HUES48 (cell line): ENCODE results near the gene ZSCAN21.
A peak's percentile ranks its signal among the peaks of the same experiment; 100 is the strongest.

Source experiments
- H3K27ac ChIP-seq: one replicate; pipeline ENCODE4 v1.7.0; 2013; ENCODE audit warnings: low read depth, low read length, inconsistent platforms
- H3K27me3 ChIP-seq: 2 replicates; pipeline ENCODE4 v1.6.1; 2013; ENCODE audit warnings: mild to moderate bottlenecking, low read length; ENCODE audit not compliant: control insufficient read depth, insufficient read depth
- H3K36me3 ChIP-seq: 2 replicates; pipeline ENCODE4 v1.6.1; 2013; ENCODE audit warnings: low read length; ENCODE audit not compliant: control insufficient read depth, insufficient read depth
- H3K4me1 ChIP-seq: 2 replicates; pipeline ENCODE4 v1.6.1; 2013; ENCODE audit warnings: mild to moderate bottlenecking, low read length; ENCODE audit not compliant: control insufficient read depth, insufficient read depth
- H3K4me3 ChIP-seq: 2 replicates; pipeline ENCODE4 v1.5.1; 2013; ENCODE audit warnings: mild to moderate bottlenecking, low read depth, low read length
- H3K9ac ChIP-seq: 2 replicates; pipeline ENCODE4 v1.6.1; 2013; ENCODE audit warnings: mild to moderate bottlenecking, low read depth, low read length, moderate library complexity
- H3K9me3 ChIP-seq: 2 replicates; pipeline ENCODE4 v1.6.1; 2013; ENCODE audit warnings: low read length; ENCODE audit not compliant: control insufficient read depth, insufficient read depth

ZSCAN21 gene

DNA sequence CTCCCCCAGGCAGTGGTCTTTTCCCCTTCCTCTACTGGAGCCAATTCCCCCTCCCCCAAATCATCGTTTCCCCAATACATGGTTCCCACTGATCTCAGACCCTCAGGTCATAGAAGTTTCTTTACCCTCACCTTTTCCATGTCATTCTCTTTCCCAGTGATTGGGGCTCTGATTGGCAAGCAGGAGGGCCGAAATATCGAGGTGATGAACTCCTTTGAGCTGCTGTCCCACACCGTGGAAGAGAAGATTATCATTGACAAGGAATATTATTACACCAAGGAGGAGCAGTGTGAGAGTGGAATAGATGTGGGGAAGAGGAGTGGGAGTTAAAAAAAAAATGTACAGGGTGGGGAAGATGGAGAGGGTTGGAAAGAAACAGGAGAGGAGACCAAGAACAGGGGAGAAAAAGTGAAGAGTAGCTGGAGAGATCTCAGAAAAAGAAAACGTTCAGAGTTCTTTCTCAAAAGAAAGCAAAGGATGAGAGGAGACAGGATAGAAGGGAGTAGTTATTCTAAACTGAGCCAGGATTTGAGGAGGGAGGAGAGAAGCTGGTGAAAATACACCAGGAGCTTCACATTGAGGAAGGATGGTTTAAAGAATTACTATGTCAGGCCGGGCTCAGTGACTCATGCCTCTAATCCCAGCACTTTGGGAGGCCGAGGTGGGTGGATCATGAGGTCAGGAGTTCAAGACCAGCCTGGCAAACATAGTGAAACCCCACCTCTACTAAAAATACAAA is 40.1 kb downstream of the ZSCAN21 start:
- H3K9me3 ChIP-seq = no peaks in the 10 kb centered on the region
- H3K36me3 ChIP-seq = peaks cover 45% of the 10 kb centered on the region
- H3K4me3 ChIP-seq = peak overlapping the region; percentile 95
- peak overlapping the region; percentile 91 for H3K27ac ChIP-seq
- H3K4me1 ChIP-seq = peaks cover 7% of the 10 kb centered on the region; the same call in 1 of the 2 replicates
- H3K9ac ChIP-seq = peak overlapping the region; percentile 91
- H3K27me3 ChIP-seq = no peaks in the 10 kb centered on the region

DNA sequence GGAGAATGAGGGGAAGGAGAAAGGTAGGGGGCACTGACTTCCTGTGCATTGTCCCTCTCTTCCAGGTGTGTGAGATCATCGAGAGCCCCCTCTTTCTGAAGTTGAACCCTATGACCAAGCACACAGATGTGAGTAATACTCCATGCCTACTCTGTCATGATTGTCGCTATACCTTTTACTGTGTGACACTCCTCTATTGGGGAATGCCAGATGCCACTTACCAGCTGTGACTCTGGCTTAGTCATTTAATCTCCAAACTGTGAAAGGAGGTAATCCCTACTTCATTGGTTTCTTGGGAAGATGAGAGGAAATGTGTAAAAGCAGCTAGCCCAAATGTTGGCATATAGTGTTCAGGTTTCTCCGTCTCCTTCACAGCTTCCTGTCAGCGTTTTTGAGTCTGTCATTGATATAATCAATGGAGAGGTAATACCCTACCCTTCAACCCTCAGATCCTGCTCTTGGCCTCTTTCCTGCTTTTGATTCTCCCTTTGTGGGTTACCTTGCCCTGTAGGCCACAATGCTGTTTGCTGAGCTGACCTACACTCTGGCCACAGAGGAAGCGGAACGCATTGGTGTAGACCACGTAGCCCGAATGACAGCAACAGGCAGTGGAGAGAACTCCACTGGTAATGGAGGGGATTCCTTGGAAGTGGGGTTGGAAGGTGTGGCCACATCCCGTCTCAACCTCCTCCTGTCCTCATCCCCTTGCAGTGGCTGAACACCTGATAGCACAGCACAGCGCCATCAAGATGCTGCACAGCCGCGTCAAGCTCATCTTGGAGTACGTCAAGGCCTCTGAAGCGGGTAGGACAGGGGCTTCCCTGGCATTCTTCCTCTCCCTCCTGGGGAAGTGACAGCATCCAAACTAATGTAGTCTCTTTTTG is 41.2 kb downstream of the ZSCAN21 start:
- H3K4me1 ChIP-seq = peaks cover 7% of the 10 kb centered on the region; the same call in 1 of the 2 replicates
- no peak overlapping the region for H3K4me3 ChIP-seq
- peak overlapping the region; percentile 46 for H3K27ac ChIP-seq
- H3K27me3 ChIP-seq = no peaks in the 10 kb centered on the region
- no peak overlapping the region for H3K9ac ChIP-seq
- peaks cover 56% of the 10 kb centered on the region for H3K36me3 ChIP-seq
- H3K9me3 ChIP-seq = no peaks in the 10 kb centered on the region

DNA sequence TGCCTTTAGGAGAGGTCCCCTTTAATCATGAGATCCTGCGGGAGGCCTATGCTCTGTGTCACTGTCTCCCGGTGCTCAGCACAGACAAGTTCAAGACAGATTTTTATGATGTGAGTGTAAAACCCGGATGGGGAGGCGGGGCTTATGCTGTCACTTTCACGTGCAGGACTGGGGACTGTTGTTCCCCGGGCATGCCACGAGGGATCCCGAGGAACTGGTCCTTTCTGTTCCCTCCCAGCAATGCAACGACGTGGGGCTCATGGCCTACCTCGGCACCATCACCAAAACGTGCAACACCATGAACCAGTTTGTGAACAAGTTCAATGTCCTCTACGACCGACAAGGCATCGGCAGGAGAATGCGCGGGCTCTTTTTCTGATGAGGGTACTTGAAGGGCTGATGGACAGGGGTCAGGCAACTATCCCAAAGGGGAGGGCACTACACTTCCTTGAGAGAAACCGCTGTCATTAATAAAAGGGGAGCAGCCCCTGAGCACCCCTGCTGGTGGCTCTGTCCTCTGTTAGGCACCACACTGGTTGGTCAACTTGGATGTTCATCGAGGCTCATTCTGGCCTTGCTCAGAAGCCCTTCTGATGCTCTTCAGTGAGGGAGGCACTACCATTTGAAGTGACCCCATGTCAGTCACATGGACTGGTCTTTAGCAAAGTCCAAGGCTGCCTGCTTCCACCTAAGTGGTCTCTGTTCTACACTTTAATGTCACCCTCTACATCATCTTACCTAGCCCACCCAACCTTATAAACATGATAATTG is 42.0 kb downstream of the ZSCAN21 start:
- Histone ChIP-seq H3K27ac (peak overlapping the region; percentile 46), H3K9me3 (no peaks in the 10 kb centered on the region), H3K36me3 (peaks cover 64% of the 10 kb centered on the region), H3K27me3 (no peaks in the 10 kb centered on the region), H3K4me1 (peaks cover 7% of the 10 kb centered on the region; the same call in 1 of the 2 replicates), H3K9ac (no peak overlapping the region), H3K4me3 (no peak overlapping the region)

DNA sequence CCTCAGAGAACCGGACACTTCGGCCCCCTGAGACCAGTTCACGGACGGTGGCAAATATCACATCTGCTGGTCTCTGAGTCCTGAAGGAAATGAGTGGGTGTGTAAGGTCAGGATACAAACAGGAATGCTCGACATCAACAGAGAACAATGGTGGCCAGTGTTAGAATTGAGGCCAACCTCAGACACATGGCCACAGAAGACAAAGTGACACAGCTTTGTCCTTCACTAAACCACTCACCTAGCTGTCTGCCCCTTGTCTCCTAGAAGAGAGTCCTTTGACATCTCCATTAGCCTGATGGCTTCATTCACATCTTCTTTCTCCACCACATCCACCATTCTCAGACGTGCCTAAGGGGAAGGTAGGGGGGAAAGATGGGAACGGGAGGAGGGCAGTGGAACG is 43.5 kb downstream of the ZSCAN21 start:
- Histone ChIP-seq H3K27me3 (no peaks in the 10 kb centered on the region), H3K36me3 (peaks cover 77% of the 10 kb centered on the region), H3K4me1 (peaks cover 5% of the 10 kb centered on the region; the same call in 1 of the 2 replicates), H3K27ac (peak overlapping the region; percentile 46), H3K4me3 (no peak overlapping the region), H3K9ac (no peak overlapping the region), H3K9me3 (no peaks in the 10 kb centered on the region)

DNA sequence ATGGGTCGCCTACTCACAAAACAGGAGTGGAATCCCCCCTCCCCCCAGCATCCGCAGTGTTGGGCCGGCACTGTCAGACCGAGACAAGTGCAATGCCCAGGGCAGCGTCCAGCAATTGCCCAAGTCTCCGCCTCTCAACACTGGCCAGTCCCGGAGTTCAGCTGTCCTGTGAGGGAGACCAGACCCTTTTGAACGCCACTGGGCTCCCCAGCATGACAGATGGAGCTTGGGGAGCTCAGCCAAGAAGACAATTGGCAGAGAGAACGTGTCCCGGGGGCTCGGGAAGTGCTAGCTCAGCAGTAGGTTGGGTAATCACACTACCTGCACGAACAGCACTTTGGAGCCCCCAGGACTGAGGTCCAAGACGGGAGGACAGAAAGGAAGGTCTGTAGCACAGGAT is 43.9 kb downstream of the ZSCAN21 start:
- H3K36me3 ChIP-seq = peaks cover 82% of the 10 kb centered on the region
- peak overlapping the region; percentile 46 for H3K27ac ChIP-seq

DNA sequence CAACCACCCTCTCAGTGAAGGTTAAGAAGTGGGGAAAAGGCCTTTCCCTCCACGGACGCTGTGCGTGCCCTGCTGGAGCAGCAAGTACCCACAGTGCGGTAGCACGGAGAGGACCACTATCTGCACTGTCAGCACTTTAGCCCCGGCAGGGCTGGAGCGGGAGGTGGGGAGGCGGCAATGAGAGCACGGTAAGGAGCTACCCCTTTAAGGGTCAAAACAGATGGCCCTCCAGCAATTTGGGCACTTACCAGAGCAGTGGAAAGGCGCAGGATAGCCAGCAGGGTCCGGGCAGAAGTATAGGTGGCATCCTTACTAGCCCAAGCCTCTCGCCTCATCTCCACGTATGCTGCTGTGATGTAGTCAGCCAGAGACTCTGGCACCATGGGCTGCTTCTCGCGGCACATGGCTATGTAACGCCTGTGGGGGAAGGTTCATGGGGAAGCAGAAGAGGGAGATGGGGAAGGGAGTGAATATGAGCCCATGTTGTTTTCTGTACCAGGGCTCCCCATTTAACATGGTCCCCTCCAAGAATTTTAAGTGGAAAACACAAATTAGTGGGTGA is 44.4 kb downstream of the ZSCAN21 start:
- peaks cover 87% of the 10 kb centered on the region for H3K36me3 ChIP-seq
- no peak overlapping the region for H3K9ac ChIP-seq
- no peaks in the 10 kb centered on the region for H3K9me3 ChIP-seq
- no peak overlapping the region for H3K4me3 ChIP-seq
- no peaks in the 10 kb centered on the region for H3K27me3 ChIP-seq
- no peak overlapping the region for H3K27ac ChIP-seq
- H3K4me1 ChIP-seq = peaks cover 5% of the 10 kb centered on the region; the same call in 1 of the 2 replicates

More for the DNA sequence above, 43.9 kb downstream of the ZSCAN21 start:
- Histone ChIP-seq H3K4me1 (peaks cover 5% of the 10 kb centered on the region; the same call in 1 of the 2 replicates), H3K9ac (no peak overlapping the region), H3K4me3 (no peak overlapping the region), H3K27me3 (no peaks in the 10 kb centered on the region), H3K9me3 (no peaks in the 10 kb centered on the region)

DNA sequence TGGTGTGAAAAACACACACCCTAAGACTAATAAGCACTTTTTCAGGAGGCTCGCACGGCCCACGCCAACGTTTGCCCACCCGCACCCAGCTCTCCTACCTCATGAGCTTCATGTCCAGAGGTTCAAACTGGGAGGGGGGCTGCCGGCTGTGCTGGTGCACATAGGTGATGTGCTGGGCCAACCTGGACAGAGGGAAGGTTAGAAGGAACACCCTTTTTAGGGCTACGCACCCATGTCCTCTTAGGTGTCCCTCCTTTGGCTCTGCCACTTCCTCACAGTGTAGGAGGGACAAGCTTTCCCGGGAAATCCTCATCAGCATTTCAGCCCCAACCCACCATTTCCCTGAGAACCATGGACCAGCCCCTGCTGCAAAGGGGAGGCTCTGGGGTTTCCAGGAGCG is 45.7 kb downstream of the ZSCAN21 start:
- Histone ChIP-seq H3K27ac (no peak overlapping the region), H3K36me3 (peaks cover 96% of the 10 kb centered on the region), H3K27me3 (no peaks in the 10 kb centered on the region), H3K9ac (no peak overlapping the region), H3K4me3 (no peak overlapping the region), H3K4me1 (peaks cover 5% of the 10 kb centered on the region; the same call in 1 of the 2 replicates), H3K9me3 (no peaks in the 10 kb centered on the region)

DNA sequence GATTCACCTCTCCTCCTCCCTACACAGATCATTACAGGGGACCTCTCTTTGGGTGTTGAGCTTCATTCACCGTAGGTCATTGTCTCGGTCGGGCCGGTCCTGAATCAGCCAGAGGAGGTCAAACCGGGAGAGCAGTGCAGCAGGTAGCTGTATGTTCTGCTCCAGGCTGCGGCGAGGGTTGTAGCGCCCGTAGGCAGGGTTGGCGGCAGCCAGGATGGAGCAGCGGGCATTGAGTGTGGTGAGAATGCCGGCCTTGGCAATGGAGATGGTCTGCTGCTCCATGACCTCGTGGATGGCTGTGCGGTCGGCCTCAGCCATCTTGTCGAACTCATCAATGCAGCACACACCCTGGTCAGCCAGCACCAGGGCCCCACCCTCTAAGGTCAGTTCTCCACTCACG is 46.1 kb downstream of the ZSCAN21 start:
- Histone ChIP-seq H3K9ac (no peak overlapping the region), H3K9me3 (no peaks in the 10 kb centered on the region), H3K36me3 (peaks cover 92% of the 10 kb centered on the region), H3K27me3 (no peaks in the 10 kb centered on the region), H3K4me3 (no peak overlapping the region), H3K27ac (peak overlapping the region; percentile 7), H3K4me1 (peaks cover 5% of the 10 kb centered on the region; the same call in 1 of the 2 replicates)

DNA sequence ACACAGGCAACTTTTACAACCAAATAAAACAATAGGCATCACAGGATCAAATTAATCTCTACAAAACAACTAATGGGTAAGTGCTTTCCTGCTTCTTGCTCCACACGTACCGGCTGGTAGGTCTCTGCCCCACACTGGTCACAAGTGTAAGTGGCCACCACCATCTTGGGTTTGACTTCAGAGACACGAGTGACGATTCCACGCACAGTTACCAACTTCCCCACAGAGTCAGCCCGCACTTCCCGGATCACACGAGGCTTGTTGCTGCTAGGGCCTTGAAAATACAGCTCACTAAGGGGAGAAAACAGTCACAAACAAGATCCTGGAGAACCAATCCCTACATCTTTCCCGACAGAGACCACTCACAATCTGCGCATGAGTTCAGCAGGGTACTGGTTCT is 49.3 kb downstream of the ZSCAN21 start:
- Histone ChIP-seq H3K27me3 (no peaks in the 10 kb centered on the region), H3K4me1 (peaks cover 10% of the 10 kb centered on the region; the same call in 1 of the 2 replicates), H3K4me3 (no peak overlapping the region), H3K36me3 (peaks cover 69% of the 10 kb centered on the region), H3K27ac (peak overlapping the region; percentile 100), H3K9ac (0 out of 2 replicates have a peak overlapping the region, but pooled peaks have one; percentile 100), H3K9me3 (no peaks in the 10 kb centered on the region)

DNA sequence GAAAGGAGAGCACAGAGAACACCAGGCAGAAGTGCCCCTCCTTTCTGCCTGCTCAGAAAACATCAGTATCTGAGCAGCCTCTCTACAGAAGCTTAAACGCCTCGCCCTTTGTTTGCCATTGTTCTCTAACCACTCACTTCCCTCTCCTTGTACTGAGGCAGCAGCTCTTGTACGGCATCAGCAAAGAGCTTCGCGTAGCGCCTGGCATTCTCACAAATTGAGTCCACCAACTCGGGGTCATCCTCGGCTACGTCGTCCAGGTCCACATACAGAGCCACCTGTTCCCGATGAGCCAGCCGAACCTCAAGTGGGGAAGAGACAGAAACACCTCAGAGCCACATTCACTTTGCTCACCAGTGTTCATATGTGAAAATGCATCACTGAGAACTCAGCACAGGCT is 49.9 kb downstream of the ZSCAN21 start:
- Histone ChIP-seq H3K27me3 (no peaks in the 10 kb centered on the region), H3K9me3 (no peaks in the 10 kb centered on the region), H3K4me1 (peaks cover 10% of the 10 kb centered on the region; the same call in 1 of the 2 replicates), H3K4me3 (peak overlapping the region; percentile 96), H3K36me3 (peaks cover 67% of the 10 kb centered on the region), H3K9ac (peak overlapping the region; percentile 100), H3K27ac (peak overlapping the region; percentile 100)
